Endothelial cell of umbilical vein (primary cell): ENCODE data around the gene KLHL35. TPM values are rescaled to one million over a fixed set of nuclear protein-coding genes. Genes with fewer than 3 reads are reported as not detected.
A peak's percentile ranks its signal among the peaks of the same experiment; 100 is the strongest.

Experiments
- BruUV-seq: library from RNA; stranded (reverse); fragments of 400-500 nt; replicated peaks from 2 replicates; lab custom pipeline; 2021; lab: Mats Ljungman, UMichigan
- CTCF ChIA-PET: fragments of 300-600, 350-600 bp; sonication (Branson Sonifier 250); formaldehyde crosslinking; loops from one replicate; lab custom pipeline; 2021; ENCODE audit warnings: antibody characterized with exemption, inconsistent platforms; lab: Charles Lee
- POLR2A ChIA-PET: fragments of 300-600, 350-600 bp; sonication (Branson Sonifier 250); formaldehyde crosslinking; loops from one replicate; lab custom pipeline; 2021; ENCODE audit warnings: antibody characterized with exemption, inconsistent platforms; lab: Charles Lee
- DNase-seq: peaks from one replicate; pipeline ENCODE4 v3.0.0-alpha.2; 2011; ENCODE audit warnings: low read depth, low spot score
- FAIRE-seq: peaks from 2 replicates; lab custom pipeline; 2011; peaks lifted over from hg19 to GRCh38; lab: Jason Lieb, UNC
- H2AFZ ChIP-seq: 2 replicates; pipeline ENCODE4 v1.6.0; 2012; ENCODE audit warnings: low read depth, low read length, control low read depth, inconsistent platforms
- H3K27ac ChIP-seq: 2 replicates; pipeline ENCODE4 v1.5.1; 2011; ENCODE audit warnings: low read depth, mild to moderate bottlenecking, control low read depth, low read length, moderate library complexity; ENCODE audit not compliant: insufficient read depth
- H3K27me3 ChIP-seq, 2 experiments: 2 replicates each; pipeline versions ENCODE4 v1.6.0 to v1.6.1; 2011; ENCODE audit warnings: low read length in 2 of 2, mixed read lengths in 1 of 2; ENCODE audit not compliant: control insufficient read depth in 2 of 2, insufficient read depth in 2 of 2
- H3K36me3 ChIP-seq, 2 experiments: 2 replicates in 1 of 2; 3 replicates in 1 of 2; pipeline ENCODE4 v1.5.1; 2011; ENCODE audit warnings: low read length in 2 of 2, mild to moderate bottlenecking in 1 of 2, moderate library complexity in 1 of 2; ENCODE audit not compliant: control insufficient read depth in 2 of 2, insufficient read depth in 2 of 2; ENCODE audit errors: extremely low read depth in 1 of 2
- H3K4me1 ChIP-seq: 3 replicates; pipeline ENCODE4 v1.5.1; 2011; ENCODE audit warnings: mild to moderate bottlenecking, low read length; ENCODE audit not compliant: control insufficient read depth, insufficient read depth; ENCODE audit errors: extremely low read depth
- H3K4me2 ChIP-seq: 2 replicates; pipeline ENCODE4 v1.6.1; 2011; ENCODE audit warnings: low read length, control low read depth, mixed read lengths; ENCODE audit not compliant: insufficient read depth
- H3K4me3 ChIP-seq, 3 experiments: fragments of 200-600 bp in 1 of 3; sonication (generic), shearing (Covaris generic) in 1 of 3; replicated peaks in 1 of 3; 2 replicates each; pipeline ENCODE4 v1.5.1; 2011 to 2016; ENCODE audit warnings: control low read depth in 3 of 3, low read length in 3 of 3, mild to moderate bottlenecking in 2 of 3, inconsistent platforms in 1 of 3, low read depth in 1 of 3, moderate library complexity in 1 of 3; ENCODE audit not compliant: insufficient read depth in 1 of 3
- H3K79me2 ChIP-seq: 2 replicates; pipeline ENCODE4 v1.6.0; 2012; ENCODE audit warnings: low read length, inconsistent platforms; ENCODE audit not compliant: control insufficient read depth, insufficient read depth
- H3K9ac ChIP-seq: replicated peaks from 2 replicates; pipeline ENCODE3; 2011; ENCODE audit warnings: low read length, control low read depth; ENCODE audit not compliant: insufficient read depth; ENCODE audit errors: extremely low read depth
- H3K9me1 ChIP-seq: replicated peaks from 3 replicates; pipeline ENCODE4 v1.6.0; 2011; ENCODE audit warnings: mild to moderate bottlenecking, low read length; ENCODE audit not compliant: control insufficient read depth, insufficient read depth; ENCODE audit errors: extremely low read depth
- H3K9me3 ChIP-seq: replicated peaks from 2 replicates; pipeline ENCODE4 v1.5.1; 2012; ENCODE audit warnings: low read length, inconsistent platforms; ENCODE audit not compliant: control insufficient read depth, insufficient read depth
- H4K20me1 ChIP-seq: replicated peaks from 2 replicates; pipeline ENCODE3; 2011; ENCODE audit warnings: mild to moderate bottlenecking, low read length; ENCODE audit not compliant: control insufficient read depth, insufficient read depth; ENCODE audit errors: extremely low read depth
- EZH2 ChIP-seq: IDR thresholded peaks from 2 replicates; pipeline ENCODE4 v1.6.1; 2012; ENCODE audit warnings: borderline replicate concordance, low read depth, mild to moderate bottlenecking, moderate library complexity, low read length, inconsistent platforms; ENCODE audit not compliant: severe bottlenecking
- FOS ChIP-seq: IDR thresholded peaks from 2 replicates; pipeline ENCODE4 v1.6.1; 2011; ENCODE audit warnings: mild to moderate bottlenecking, low read length, moderate library complexity, borderline replicate concordance; ENCODE audit not compliant: insufficient read depth
- GATA2 ChIP-seq: IDR thresholded peaks from 2 replicates; pipeline ENCODE4 v1.7.0; 2011; ENCODE audit warnings: low read depth, mild to moderate bottlenecking, moderate library complexity, mixed read lengths, low read length; ENCODE audit not compliant: insufficient read length, insufficient read depth
- JUN ChIP-seq: IDR thresholded peaks from 2 replicates; pipeline ENCODE4 v1.6.1; 2011; ENCODE audit warnings: borderline replicate concordance, low read depth; ENCODE audit not compliant: insufficient read length, insufficient read depth
- MYC ChIP-seq: IDR thresholded peaks from one replicate; pipeline ENCODE4 v1.6.1; 2011; ENCODE audit warnings: mild to moderate bottlenecking, low read depth, low read length
- POLR2A ChIP-seq: IDR thresholded peaks from 2 replicates; pipeline ENCODE4 v1.6.1; 2012; ENCODE audit warnings: low read depth, mild to moderate bottlenecking, control low read depth, low read length
- POLR2AphosphoS5 ChIP-seq: IDR thresholded peaks from 2 replicates; pipeline ENCODE4 v1.6.1; 2012; ENCODE audit warnings: low read depth, mild to moderate bottlenecking, control low read depth, low read length, moderate library complexity; ENCODE audit not compliant: insufficient read depth
- dilution Hi-C: fragments of 300-500 bp; cut with MboI; formaldehyde crosslinking; loops from one replicate; pipeline ENCODE4 v1.15.0; 2019; ENCODE audit warnings: low sequenced_read_pairs; ENCODE audit not compliant: extremely low pct_ligation_motif_present
- intact Hi-C: fragments of 100-400 bp; cut with micrococcal nuclease; formaldehyde crosslinking; loops from one replicate; pipeline ENCODE4 v1.10.0; 2022
- polyA plus RNA-seq, 4 experiments: library from polyadenylated mRNA; depleted of rRNA in 3 of 4; stranded (reverse) in 3 of 4; unstranded in 1 of 4; fragments of >200 nt; gene quantifications; 2 replicates each; pipeline versions ENCODE4 v1.2.1 to v1.2.3, GENCODE V29; 2011 to 2012; ENCODE audit warnings: missing spikeins in 1 of 4
- total RNA-seq: library from RNA; stranded (reverse); gene quantifications from 2 replicates; pipeline ENCODE4 v1.2.3, GENCODE V29; 2021
- TF ChIP-seq, protein P1 (sequence below): IDR thresholded peaks from 2 replicates; pipeline ENCODE4 v1.6.1; 2011; ENCODE audit not compliant: insufficient read depth, insufficient read length
- TF ChIP-seq, protein P2 (sequence below), 2 donors: IDR thresholded peaks; 1 replicate in 1 of 2; 2 replicates in 1 of 2; pipeline ENCODE4 v1.5.1; 2011; ENCODE audit warnings: low read length in 2 of 2, mild to moderate bottlenecking in 2 of 2, moderate library complexity in 2 of 2, control low read depth in 1 of 2, inconsistent platforms in 1 of 2, low read depth in 1 of 2; ENCODE audit not compliant: insufficient read depth in 1 of 2; ENCODE audit errors: extremely low read depth in 1 of 2

KLHL35 gene
- total and polyA plus RNA-seq, 2 donors (not counting 3 experiments of a cell fraction or from before 2014, with no cell fraction given) = 0.97 to 2.3 TPM

DNA sequence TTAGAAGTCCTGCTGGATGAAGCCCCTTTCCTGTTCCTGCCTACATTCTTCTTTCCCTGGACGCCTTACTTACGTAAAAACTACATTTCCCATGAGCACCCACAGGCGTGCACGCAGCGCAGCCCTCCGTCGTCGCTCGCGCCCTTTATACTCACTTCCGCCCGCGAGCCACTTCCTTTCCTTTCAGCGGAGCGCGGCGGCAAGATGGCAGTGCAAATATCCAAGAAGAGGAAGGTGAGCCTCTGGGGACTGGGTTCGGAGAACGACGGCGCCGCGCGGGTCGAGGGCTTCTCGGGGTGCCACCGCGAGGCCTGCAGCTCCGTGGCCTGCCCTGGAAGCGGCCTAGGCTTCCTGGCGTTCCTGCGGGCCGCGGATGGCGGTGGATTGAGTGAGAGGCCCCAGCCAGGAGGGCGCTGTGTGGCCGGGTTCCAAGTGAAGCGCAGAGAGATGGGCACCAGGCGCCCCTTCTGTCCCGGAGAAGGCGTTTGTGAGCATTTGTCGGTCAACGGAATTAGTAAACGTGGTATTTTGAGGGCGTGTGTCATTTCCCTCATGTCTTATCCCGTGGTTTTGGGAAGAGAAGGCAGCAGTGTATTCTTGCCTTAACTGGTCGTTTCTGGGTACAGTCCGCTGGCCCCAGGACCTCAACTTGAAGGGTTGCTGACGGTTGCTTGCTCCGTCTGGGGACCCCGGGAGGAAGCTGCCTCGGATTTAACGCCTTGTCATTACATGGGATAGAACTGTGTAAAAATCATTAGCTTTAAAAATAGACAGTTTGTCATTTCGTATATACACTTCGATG is 33.5 kb downstream of the KLHL35 start, which contains the start of gene RPS3:
TSS of gene RPS3 (plus strand) at position 175 of the 802 bp plus-strand sequence. CDS start at position 205, 30 bp downstream.
- peak within 1 kb of the TSS; percentile 40 for H2AFZ ChIP-seq
- H3K9me1 ChIP-seq = no peaks in the 10 kb centered on the region
- H3K4me3 ChIP-seq = peak within 1 kb of the TSS; percentile 77 to 86 (median 80)
- ChIA-PET POLR2A (interaction anchor here (0.6 kb wide), 1 partner anchor 70 kb away, joined by 7 read pairs; no protein-coding TSS in a partner anchor), CTCF (interaction anchor here (2.2 to 4.9 kb wide), 2 partner anchors 10 to 120 kb away, joined by 9 to 26 read pairs; no protein-coding TSS in a partner anchor)
- H4K20me1 ChIP-seq = peaks cover 9% of the 10 kb centered on the region
- DNase-seq (peak; percentile 95), FAIRE-seq (peak; percentile 87)
- TF ChIP-seq, protein P1, sequence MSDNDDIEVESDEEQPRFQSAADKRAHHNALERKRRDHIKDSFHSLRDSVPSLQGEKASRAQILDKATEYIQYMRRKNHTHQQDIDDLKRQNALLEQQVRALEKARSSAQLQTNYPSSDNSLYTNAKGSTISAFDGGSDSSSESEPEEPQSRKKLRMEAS = peak; percentile 14
- TF ChIP-seq FOS (no peak), EZH2 (no peak), MYC (peak; percentile 50), POLR2A (peak; percentile 98), JUN (no peak), GATA2 (no peak), POLR2AphosphoS5 (peak; percentile 99)
- TF ChIP-seq, protein P2, sequence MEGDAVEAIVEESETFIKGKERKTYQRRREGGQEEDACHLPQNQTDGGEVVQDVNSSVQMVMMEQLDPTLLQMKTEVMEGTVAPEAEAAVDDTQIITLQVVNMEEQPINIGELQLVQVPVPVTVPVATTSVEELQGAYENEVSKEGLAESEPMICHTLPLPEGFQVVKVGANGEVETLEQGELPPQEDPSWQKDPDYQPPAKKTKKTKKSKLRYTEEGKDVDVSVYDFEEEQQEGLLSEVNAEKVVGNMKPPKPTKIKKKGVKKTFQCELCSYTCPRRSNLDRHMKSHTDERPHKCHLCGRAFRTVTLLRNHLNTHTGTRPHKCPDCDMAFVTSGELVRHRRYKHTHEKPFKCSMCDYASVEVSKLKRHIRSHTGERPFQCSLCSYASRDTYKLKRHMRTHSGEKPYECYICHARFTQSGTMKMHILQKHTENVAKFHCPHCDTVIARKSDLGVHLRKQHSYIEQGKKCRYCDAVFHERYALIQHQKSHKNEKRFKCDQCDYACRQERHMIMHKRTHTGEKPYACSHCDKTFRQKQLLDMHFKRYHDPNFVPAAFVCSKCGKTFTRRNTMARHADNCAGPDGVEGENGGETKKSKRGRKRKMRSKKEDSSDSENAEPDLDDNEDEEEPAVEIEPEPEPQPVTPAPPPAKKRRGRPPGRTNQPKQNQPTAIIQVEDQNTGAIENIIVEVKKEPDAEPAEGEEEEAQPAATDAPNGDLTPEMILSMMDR (IDR thresholded peaks at IDR 0.05; ENCODE audit: extremely low read depth in 1 of 2, insufficient read depth in 1 of 2, low read depth in 1 of 2, low read length in 2 of 2) = peak in 1 of 2 donors; percentile 16
- H3K36me3 ChIP-seq = peaks cover 26 to 29% of the 10 kb centered on the region in 2 experiments
- BruUV-seq = TSS peak; percentile 47
- peak within 1 kb of the TSS; percentile 96 for H3K9ac ChIP-seq
- dilution Hi-C loops (no loop called here), intact Hi-C loops (no loop called here)
- H3K79me2 ChIP-seq = peaks cover 52% of the 10 kb centered on the region
- peak within 1 kb of the TSS; percentile 80 for H3K27ac ChIP-seq
- no peaks in the 10 kb centered on the region for H3K9me3 ChIP-seq
- H3K27me3 ChIP-seq = no peaks in the 10 kb centered on the region
- H3K4me1 ChIP-seq = peaks cover 37% of the 10 kb centered on the region
- H3K4me2 ChIP-seq = peak within 1 kb of the TSS; percentile 77
